Endothelial cell of hepatic sinusoid (primary cell): ENCODE data around the gene CPSF4.
"Not testable (repeated sequence)": the region's sequence is repeated elsewhere in the genome, so short reads cannot be mapped to it uniquely, and the experiment has no call there.

Experiments used
- in situ Hi-C: cut with HindIII; loops from 2 replicates; pipeline ENCODE4 v1.10.0; 2017; ENCODE audit warnings: low sequenced_read_pairs

CPSF4 gene

GRCh38 chr7:99407872-99408378 is 30.8 kb upstream of the CPSF4 start:
- in situ Hi-C loops: no loop called here

GRCh38 chr7:99408379-99409191 is 30.2 kb upstream of the CPSF4 start, which contains the start of the genes BUD31 and PDAP1:
Gene BUD31 (plus strand): TSS chr7:99408969. CDS start chr7:99411093, 2,124 bp downstream.
Gene PDAP1 (minus strand): TSS chr7:99408597. CDS start chr7:99408548, 49 bp downstream.
- in situ Hi-C loops: no loop called here

- in situ Hi-C loops: no loop called here
These were observed 29.6 kb upstream of the CPSF4 start for GRCh38 chr7:99409192-99409572.

GRCh38 chr7:99409806-99410205 is 28.9 kb upstream of the CPSF4 start:
- in situ Hi-C loops: no loop called here

GRCh38 chr7:99410635-99411034 is 28.1 kb upstream of the CPSF4 start:
- in situ Hi-C loops: no loop called here

- in situ Hi-C loops: not testable (repeated sequence)
These were observed 23.1 kb upstream of the CPSF4 start for GRCh38 chr7:99415513-99416127.

GRCh38 chr7:99418260-99418659 is 20.5 kb upstream of the CPSF4 start:
- in situ Hi-C loops: no loop called here

GRCh38 chr7:99419323-99420021 is 19.3 kb upstream of the CPSF4 start:
- in situ Hi-C loops: no loop called here

GRCh38 chr7:99420213-99420612 is 18.5 kb upstream of the CPSF4 start:
- in situ Hi-C loops: no loop called here

- in situ Hi-C loops: no loop called here
These were observed 17.8 kb upstream of the CPSF4 start for GRCh38 chr7:99420986-99421385.

- in situ Hi-C loops: no loop called here
These were observed 16.6 kb upstream of the CPSF4 start for GRCh38 chr7:99422186-99422585.

GRCh38 chr7:99422625-99423024 is 16.1 kb upstream of the CPSF4 start:
- in situ Hi-C loops: no loop called here

- in situ Hi-C loops: no loop called here
These were observed 13.6 kb upstream of the CPSF4 start for GRCh38 chr7:99424932-99425730.

- in situ Hi-C loops: no loop called here
These were observed 9.7 kb upstream of the CPSF4 start for GRCh38 chr7:99428972-99429566.

GRCh38 chr7:99429756-99430155 is 9.0 kb upstream of the CPSF4 start:
- in situ Hi-C loops: no loop called here

- in situ Hi-C loops: not testable (repeated sequence)
These were observed 6.8 kb upstream of the CPSF4 start for GRCh38 chr7:99431756-99432540.

- in situ Hi-C loops: no loop called here
These were observed 5.6 kb upstream of the CPSF4 start for GRCh38 chr7:99433158-99433557.

- in situ Hi-C loops: no loop called here
These were observed 684 bp upstream of the CPSF4 start for GRCh38 chr7:99437946-99438572.

GRCh38 chr7:99440195-99440594 is 1.5 kb downstream of the CPSF4 start:
- in situ Hi-C loops: no loop called here
